NK-92 (cell line): ENCODE measurements around the gene BEST1.

Source experiments
- DNase-seq: peaks from one replicate; lab custom pipeline; 2025; ENCODE audit not compliant: unreplicated experiment; lab: John Stamatoyannopoulos, UW

The BEST1 gene

GRCh38 chr11:62012832-62013461, 62.8 kb downstream of the BEST1 start:
- DNase-seq: no peak
